ENCODE measurements around the gene MRGPRE.

Gene MRGPRE

GRCh38 chr11:3203221-3204043, 28.8 kb downstream of the MRGPRE start:
- peaks cover 15% of the 10 kb centered on the region for H4K20me1 ChIP-seq
- peaks cover 51% of the 10 kb centered on the region for H3K27me3 ChIP-seq
- H3K4me2 ChIP-seq, result peak overlapping the region; percentile 45
- no peaks in the 10 kb centered on the region for H3K36me3 ChIP-seq
- H3K9me3 ChIP-seq, result no peaks in the 10 kb centered on the region
- no peak overlapping the region for H3K4me3 ChIP-seq
- TF ChIP-seq Cebpa-rat (IDR thresholded peaks at IDR 0.05), result no peak
- peaks cover 33% of the 10 kb centered on the region for H3K4me1 ChIP-seq
- H3K27ac ChIP-seq, result no peak overlapping the region
- H3K9ac ChIP-seq, result no peak overlapping the region

- Histone ChIP-seq H3K9me3 (no peaks in the 10 kb centered on the region), H3K4me1 (peaks cover 37% of the 10 kb centered on the region), H3K4me3 (no peak overlapping the region), H3K27ac (no peak overlapping the region), H3K9ac (no peak overlapping the region), H4K20me1 (peaks cover 15% of the 10 kb centered on the region), H3K27me3 (peaks cover 51% of the 10 kb centered on the region), H3K4me2 (peak overlapping the region; percentile 45), H3K36me3 (no peaks in the 10 kb centered on the region)
- TF ChIP-seq Cebpa-rat (IDR thresholded peaks at IDR 0.05), result no peak
Observed at GRCh38 chr11:3202759-3203158, 29.5 kb downstream of the MRGPRE start.

DNA sequence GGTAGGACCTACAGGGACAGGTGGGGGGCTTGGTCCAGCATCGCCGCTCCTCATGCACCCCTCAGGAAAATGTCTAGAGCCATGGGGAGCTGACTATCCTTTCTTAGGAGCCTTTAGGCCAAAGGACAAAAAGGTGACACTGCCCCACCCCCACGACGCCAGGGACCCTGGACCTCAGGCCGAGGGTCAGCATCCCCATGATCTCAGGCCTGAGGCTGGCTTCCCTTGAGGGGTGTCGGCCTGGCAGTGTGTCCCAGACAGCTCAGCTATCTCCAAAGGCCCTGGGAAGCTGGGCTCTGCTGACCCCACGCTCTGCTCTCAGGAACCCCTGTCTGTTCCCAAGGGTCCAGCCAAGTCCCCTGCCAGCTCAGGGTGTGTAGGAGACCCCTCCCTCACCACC, 29.9 kb downstream of the MRGPRE start:
- H3K27me3 ChIP-seq, result peaks cover 51% of the 10 kb centered on the region
- H3K4me1 ChIP-seq, result peaks cover 41% of the 10 kb centered on the region
- no peak overlapping the region for H3K4me3 ChIP-seq
- H4K20me1 ChIP-seq, result peaks cover 15% of the 10 kb centered on the region
- no peak for TF ChIP-seq Cebpa-rat (IDR thresholded peaks at IDR 0.05)
- H3K9me3 ChIP-seq, result no peaks in the 10 kb centered on the region
- H3K27ac ChIP-seq, result no peak overlapping the region
- no peak overlapping the region for H3K9ac ChIP-seq
- H3K36me3 ChIP-seq, result no peaks in the 10 kb centered on the region
- no peak overlapping the region for H3K4me2 ChIP-seq

GRCh38 chr11:3201677-3202181, 30.5 kb downstream of the MRGPRE start:
- Histone ChIP-seq H3K27me3 (peaks cover 51% of the 10 kb centered on the region), H3K36me3 (no peaks in the 10 kb centered on the region), H3K4me1 (peaks cover 43% of the 10 kb centered on the region), H3K9ac (no peak overlapping the region), H3K4me2 (no peak overlapping the region), H3K9me3 (no peaks in the 10 kb centered on the region), H4K20me1 (peaks cover 15% of the 10 kb centered on the region), H3K4me3 (no peak overlapping the region), H3K27ac (no peak overlapping the region)
- no peak for TF ChIP-seq Cebpa-rat (IDR thresholded peaks at IDR 0.05)

DNA sequence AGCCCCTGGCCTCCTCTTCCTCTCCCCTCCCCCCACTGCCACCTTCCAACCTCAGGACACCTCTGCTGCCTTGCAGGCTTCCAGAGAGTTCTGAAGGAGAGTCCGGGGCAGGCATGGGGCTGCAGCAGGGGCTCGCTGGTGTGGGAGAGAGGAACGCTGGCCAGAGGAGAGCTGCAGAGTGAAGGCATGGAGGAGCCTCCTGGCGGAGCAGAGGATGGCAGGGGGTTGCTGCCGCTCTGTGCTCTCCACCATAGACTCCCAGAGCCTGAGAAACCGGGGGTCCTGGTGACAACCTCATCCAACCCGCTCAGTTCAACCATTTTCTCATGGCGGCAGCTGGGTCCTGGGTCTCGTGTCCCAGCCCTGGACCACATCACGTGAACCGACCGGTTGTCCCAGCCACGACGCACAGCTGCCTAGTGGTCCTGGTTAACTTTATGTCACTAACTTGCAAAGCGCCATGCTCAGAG, 31.1 kb downstream of the MRGPRE start:
- H3K27ac ChIP-seq, result no peak overlapping the region
- no peak overlapping the region for H3K9ac ChIP-seq
- H3K27me3 ChIP-seq, result peaks cover 51% of the 10 kb centered on the region

DNA sequence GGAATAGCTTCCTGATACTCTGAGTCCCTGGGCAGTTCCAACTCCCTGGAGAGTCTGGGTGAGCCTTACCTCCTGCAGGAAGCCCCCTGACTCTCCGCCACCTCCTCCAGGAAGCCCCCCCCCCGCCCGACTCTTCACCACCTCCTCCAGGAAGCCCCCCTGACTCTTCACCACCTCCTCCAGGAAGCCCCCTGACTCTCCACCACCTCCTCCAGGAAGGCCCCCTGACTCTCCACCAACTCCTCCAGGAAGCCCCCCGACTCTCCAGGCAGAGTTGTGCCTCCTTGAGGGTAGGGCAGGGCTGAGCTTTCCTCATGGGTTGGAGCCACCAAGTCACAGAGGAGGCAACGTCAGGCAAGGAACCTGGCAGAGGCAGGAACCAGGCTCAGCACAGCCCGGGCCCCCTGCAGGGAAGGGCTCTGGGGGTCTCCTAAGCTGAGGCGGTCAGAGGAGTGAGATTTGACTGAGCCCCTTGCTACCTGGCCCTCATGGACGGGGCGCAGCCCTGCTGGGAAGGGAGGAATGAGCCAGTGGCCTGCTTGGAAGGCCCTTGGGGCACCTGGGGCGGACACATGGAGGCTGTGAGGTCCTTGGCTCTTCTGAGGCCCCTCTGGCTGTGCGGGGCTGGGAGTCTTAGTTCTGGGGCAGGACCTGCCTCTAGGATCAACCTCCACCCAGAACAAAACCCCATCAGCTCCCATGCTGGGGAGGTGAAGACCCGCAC, 31.7 kb downstream of the MRGPRE start:
- Histone ChIP-seq H3K4me2 (no peak overlapping the region), H3K4me3 (no peak overlapping the region), H3K36me3 (no peaks in the 10 kb centered on the region), H4K20me1 (peaks cover 15% of the 10 kb centered on the region), H3K9ac (no peak overlapping the region), H3K9me3 (no peaks in the 10 kb centered on the region), H3K27ac (no peak overlapping the region), H3K27me3 (peaks cover 50% of the 10 kb centered on the region), H3K4me1 (peaks cover 38% of the 10 kb centered on the region)
- TF ChIP-seq Cebpa-rat (IDR thresholded peaks at IDR 0.05), result no peak

More for the DNA sequence above, 31.1 kb downstream of the MRGPRE start:
- Histone ChIP-seq H4K20me1 (peaks cover 15% of the 10 kb centered on the region), H3K36me3 (no peaks in the 10 kb centered on the region), H3K4me2 (no peak overlapping the region), H3K4me1 (peaks cover 41% of the 10 kb centered on the region), H3K9me3 (no peaks in the 10 kb centered on the region), H3K4me3 (no peak overlapping the region)
- TF ChIP-seq Cebpa-rat (IDR thresholded peaks at IDR 0.05), result no peak

- Histone ChIP-seq H3K36me3 (no peaks in the 10 kb centered on the region), H3K4me3 (no peak overlapping the region), H4K20me1 (peaks cover 15% of the 10 kb centered on the region), H3K4me1 (peaks cover 33% of the 10 kb centered on the region), H3K4me2 (no peak overlapping the region), H3K27me3 (peaks cover 42% of the 10 kb centered on the region), H3K9me3 (no peaks in the 10 kb centered on the region), H3K9ac (no peak overlapping the region), H3K27ac (no peak overlapping the region)
- TF ChIP-seq Cebpa-rat (IDR thresholded peaks at IDR 0.05), result no peak
Observed at GRCh38 chr11:3199537-3200295, 32.5 kb downstream of the MRGPRE start.

GRCh38 chr11:3198815-3199214, 33.4 kb downstream of the MRGPRE start:
- H3K27me3 ChIP-seq, result peaks cover 33% of the 10 kb centered on the region
- no peak for TF ChIP-seq Cebpa-rat (IDR thresholded peaks at IDR 0.05)

DNA sequence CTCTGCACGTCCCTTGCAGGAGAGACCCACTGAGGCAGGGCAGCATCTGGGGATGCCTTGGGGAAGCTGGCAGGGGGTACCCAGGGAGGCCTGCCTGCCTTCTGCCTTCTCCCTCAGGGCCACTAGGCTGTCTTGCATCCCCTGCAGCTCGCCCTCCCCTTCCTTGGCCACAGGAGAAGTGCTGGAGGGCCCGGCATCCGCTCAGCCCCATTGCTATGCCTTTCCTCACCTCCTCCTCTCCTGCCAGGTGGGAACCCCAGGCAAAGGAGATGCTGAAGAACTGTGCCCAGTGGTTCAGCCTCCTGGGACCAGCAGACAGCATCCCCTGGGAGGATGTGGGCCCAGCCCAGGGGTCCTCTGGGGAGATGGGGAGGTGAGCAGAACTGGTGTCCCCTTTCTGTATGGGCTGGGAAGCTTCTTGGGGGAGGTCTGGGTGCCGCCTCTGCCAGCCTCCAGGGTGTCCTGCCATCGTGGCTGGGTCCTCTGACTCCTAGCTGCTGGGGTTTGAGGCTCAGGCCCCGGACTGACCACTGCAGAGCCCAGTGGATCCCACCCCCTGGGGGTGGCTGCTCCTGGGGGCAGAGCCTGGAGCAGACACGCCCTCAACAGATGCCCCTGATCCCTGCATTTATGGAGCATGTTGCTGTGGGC, 34.2 kb downstream of the MRGPRE start:
- Histone ChIP-seq H3K4me3 (no peak overlapping the region), H3K9me3 (no peaks in the 10 kb centered on the region), H3K27me3 (peaks cover 25% of the 10 kb centered on the region), H3K4me2 (peak overlapping the region; percentile 13), H3K4me1 (peaks cover 25% of the 10 kb centered on the region), H4K20me1 (peaks cover 11% of the 10 kb centered on the region), H3K27ac (no peak overlapping the region), H3K9ac (no peak overlapping the region), H3K36me3 (no peaks in the 10 kb centered on the region)
- TF ChIP-seq Cebpa-rat (IDR thresholded peaks at IDR 0.05), result no peak

More at GRCh38 chr11:3198815-3199214, 33.4 kb downstream of the MRGPRE start:
- Histone ChIP-seq H3K27ac (no peak overlapping the region), H3K36me3 (no peaks in the 10 kb centered on the region), H3K4me3 (no peak overlapping the region), H3K4me1 (peaks cover 33% of the 10 kb centered on the region), H4K20me1 (peaks cover 15% of the 10 kb centered on the region), H3K9me3 (no peaks in the 10 kb centered on the region), H3K9ac (no peak overlapping the region), H3K4me2 (no peak overlapping the region)

All from BLaER1 (cell line).